WTC11 (cell line): ENCODE data around the gene ARL5B. TPM values are rescaled to one million over a fixed set of nuclear protein-coding genes. Genes with fewer than 3 reads are reported as not detected.

ENCODE experiments used
- ATAC-seq: fragments of 200-7000 bp; cut with Tn5 transposase; 2 replicates; pipeline ENCODE4 v1.10.0; 2021; ENCODE audit warnings: mild to moderate bottlenecking, moderate library complexity
- CTCF ChIA-PET: fragments of 300-600 bp; sonication (Branson Sonifier 250); formaldehyde crosslinking; loops from one replicate; lab custom pipeline; 2021; ENCODE audit warnings: antibody characterized with exemption; lab: Charles Lee
- POLR2A ChIA-PET: fragments of 350-600 bp; sonication (Branson Sonifier 250); formaldehyde crosslinking; loops from one replicate; lab custom pipeline; 2021; ENCODE audit warnings: antibody characterized with exemption; lab: Charles Lee
- DNase-seq: peaks from one replicate; pipeline ENCODE4 v3.0.0; 2021; ENCODE audit warnings: low spot score
- H3K27ac Mint-ChIP-seq: 2 replicates; pipeline ENCODE4 v1.8.0; 2021; ENCODE audit warnings: mixed read lengths
- H3K27me3 Mint-ChIP-seq: 2 replicates; pipeline ENCODE4 v1.8.0; 2021; ENCODE audit warnings: low read depth, mild to moderate bottlenecking, moderate library complexity, mixed read lengths
- H3K36me3 Mint-ChIP-seq: 2 replicates; pipeline ENCODE4 v1.8.0; 2021; ENCODE audit warnings: mixed read lengths
- H3K4me1 Mint-ChIP-seq: 2 replicates; pipeline ENCODE4 v1.8.0; 2022; ENCODE audit warnings: mixed read lengths
- H3K4me3 Mint-ChIP-seq: 2 replicates; pipeline ENCODE4 v1.8.0; 2021; ENCODE audit warnings: mild to moderate bottlenecking, moderate library complexity, mixed read lengths
- H3K9me3 Mint-ChIP-seq: 2 replicates; pipeline ENCODE4 v1.8.0; 2021; ENCODE audit warnings: mixed read lengths
- CBFB ChIP-seq: sonication (generic); formaldehyde crosslinking; IDR thresholded peaks from 2 replicates; pipeline ENCODE4 v1.8.1; 2022; ENCODE audit warnings: mild to moderate bottlenecking, low read depth, missing genetic modification reagents
- GRHL2 ChIP-seq: fragments of 250-450 bp; sonication (Bioruptor Pico); IDR thresholded peaks from 2 replicates; pipeline ENCODE4 v1.8.0; 2022; ENCODE audit warnings: mild to moderate bottlenecking, moderate library complexity; ENCODE audit not compliant: insufficient replicate concordance, severe bottlenecking
- GTF2I ChIP-seq: fragments of 250-450 bp; sonication (Bioruptor Pico); conservative IDR thresholded peaks from 2 replicates; pipeline ENCODE4 v1.4.0; 2021; ENCODE audit warnings: mild to moderate bottlenecking
- HMGA2 ChIP-seq: fragments of 250-450 bp; sonication (Bioruptor Pico); IDR thresholded peaks from 2 replicates; pipeline ENCODE4 v1.4.0; 2021; ENCODE audit warnings: mild to moderate bottlenecking, moderate library complexity
- KAT7 ChIP-seq: sonication (generic); formaldehyde crosslinking; IDR thresholded peaks from 2 replicates; pipeline ENCODE4 v1.8.1; 2023; ENCODE audit warnings: missing genetic modification reagents, mild to moderate bottlenecking, borderline replicate concordance
- MYBL2 ChIP-seq: sonication (generic); formaldehyde crosslinking; IDR thresholded peaks from 2 replicates; pipeline ENCODE4 v1.8.1; 2023; ENCODE audit warnings: mild to moderate bottlenecking, moderate library complexity, missing genetic modification reagents
- NFE2L1 ChIP-seq: sonication (generic); formaldehyde crosslinking; IDR thresholded peaks from 2 replicates; pipeline ENCODE4 v1.8.1; 2023; ENCODE audit warnings: missing genetic modification reagents
- NR3C1 ChIP-seq: sonication (generic); formaldehyde crosslinking; conservative IDR thresholded peaks from 2 replicates; pipeline ENCODE4 v1.8.1; 2023; ENCODE audit warnings: low read depth, mild to moderate bottlenecking, missing genetic modification reagents
- SP1 ChIP-seq: sonication (generic); formaldehyde crosslinking; conservative IDR thresholded peaks from 2 replicates; pipeline ENCODE4 v1.8.1; 2022; ENCODE audit warnings: missing genetic modification reagents
- TEAD4 ChIP-seq: sonication (generic); formaldehyde crosslinking; IDR thresholded peaks from 2 replicates; pipeline ENCODE4 v1.8.0; 2022; ENCODE audit warnings: mild to moderate bottlenecking, missing genetic modification reagents
- TP53 ChIP-seq: sonication (generic); formaldehyde crosslinking; IDR thresholded peaks from 2 replicates; pipeline ENCODE4 v1.8.1; 2023; ENCODE audit warnings: mild to moderate bottlenecking, missing genetic modification reagents
- ZNF219 ChIP-seq: sonication (generic); formaldehyde crosslinking; IDR thresholded peaks from 2 replicates; pipeline ENCODE4 v1.8.0; 2023; ENCODE audit warnings: missing genetic modification reagents, mild to moderate bottlenecking, borderline replicate concordance
- ZNF423 ChIP-seq: fragments of 250-450 bp; sonication (Bioruptor Pico); IDR thresholded peaks from 2 replicates; pipeline ENCODE4 v2.1.2; 2022; ENCODE audit warnings: mild to moderate bottlenecking, moderate library complexity
- ZNF532 ChIP-seq: fragments of 250-450 bp; sonication (Bioruptor Pico); IDR thresholded peaks from 2 replicates; pipeline ENCODE4 v1.9.0; 2021; ENCODE audit warnings: mild to moderate bottlenecking, borderline replicate concordance
- total RNA-seq: library from RNA; stranded (reverse); gene quantifications from 3 replicates; pipeline ENCODE4 v1.2.3, GENCODE V29; 2021
- TF ChIP-seq, protein P1 (sequence below): sonication (generic); formaldehyde crosslinking; IDR thresholded peaks from 2 replicates; pipeline ENCODE4 v1.8.0; 2023; ENCODE audit warnings: missing genetic modification reagents
- TF ChIP-seq, protein P2 (sequence below): sonication (generic); formaldehyde crosslinking; IDR thresholded peaks from 2 replicates; pipeline ENCODE4 v1.8.1; 2023; ENCODE audit warnings: mild to moderate bottlenecking, missing genetic modification reagents
- TF ChIP-seq, protein P3 (sequence below): sonication (generic); formaldehyde crosslinking; IDR thresholded peaks from 2 replicates; pipeline ENCODE4 v1.8.0; 2022; ENCODE audit warnings: missing genetic modification reagents
- TF ChIP-seq, protein P4 (sequence below): sonication (generic); formaldehyde crosslinking; IDR thresholded peaks from 2 replicates; pipeline ENCODE4 v1.8.0; 2023; ENCODE audit warnings: mild to moderate bottlenecking, missing genetic modification reagents

ARL5B gene
- total RNA-seq, 1 experiment from 2014 or later = 44.1 TPM

GRCh38 chr10:18684953-18685352 lies 25.7 kb downstream of the ARL5B start:
- Mint-ChIP-seq H3K36me3 (0 out of 2 replicates have a peak, but pooled peaks cover 3% of the 10 kb centered on the region), H3K4me3 (no peak overlapping the region), H3K27me3 (no peaks in the 10 kb centered on the region), H3K4me1 (peaks cover 12% of the 10 kb centered on the region)
- DNase-seq = no peak
- CTCF ChIA-PET = no interaction called here
- no peak for TF ChIP-seq TEAD4 (CRISPR knock-in tag)
- no peak for TF ChIP-seq NFE2L1
- no peak for TF ChIP-seq CBFB
- TF ChIP-seq GTF2I (CRISPR knock-in tag) = no peak
- TF ChIP-seq, protein P1, sequence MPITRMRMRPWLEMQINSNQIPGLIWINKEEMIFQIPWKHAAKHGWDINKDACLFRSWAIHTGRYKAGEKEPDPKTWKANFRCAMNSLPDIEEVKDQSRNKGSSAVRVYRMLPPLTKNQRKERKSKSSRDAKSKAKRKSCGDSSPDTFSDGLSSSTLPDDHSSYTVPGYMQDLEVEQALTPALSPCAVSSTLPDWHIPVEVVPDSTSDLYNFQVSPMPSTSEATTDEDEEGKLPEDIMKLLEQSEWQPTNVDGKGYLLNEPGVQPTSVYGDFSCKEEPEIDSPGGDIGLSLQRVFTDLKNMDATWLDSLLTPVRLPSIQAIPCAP (CRISPR knock-in tag) = no peak
- no peak for TF ChIP-seq ZNF423 (CRISPR knock-in tag)
- TF ChIP-seq KAT7 (CRISPR knock-in tag) = no peak
- no peak for TF ChIP-seq GRHL2 (CRISPR knock-in tag)
- TF ChIP-seq TP53 = no peak
- TF ChIP-seq HMGA2 (CRISPR knock-in tag) = no peak
- TF ChIP-seq ZNF532 = no peak
- TF ChIP-seq, protein P2, sequence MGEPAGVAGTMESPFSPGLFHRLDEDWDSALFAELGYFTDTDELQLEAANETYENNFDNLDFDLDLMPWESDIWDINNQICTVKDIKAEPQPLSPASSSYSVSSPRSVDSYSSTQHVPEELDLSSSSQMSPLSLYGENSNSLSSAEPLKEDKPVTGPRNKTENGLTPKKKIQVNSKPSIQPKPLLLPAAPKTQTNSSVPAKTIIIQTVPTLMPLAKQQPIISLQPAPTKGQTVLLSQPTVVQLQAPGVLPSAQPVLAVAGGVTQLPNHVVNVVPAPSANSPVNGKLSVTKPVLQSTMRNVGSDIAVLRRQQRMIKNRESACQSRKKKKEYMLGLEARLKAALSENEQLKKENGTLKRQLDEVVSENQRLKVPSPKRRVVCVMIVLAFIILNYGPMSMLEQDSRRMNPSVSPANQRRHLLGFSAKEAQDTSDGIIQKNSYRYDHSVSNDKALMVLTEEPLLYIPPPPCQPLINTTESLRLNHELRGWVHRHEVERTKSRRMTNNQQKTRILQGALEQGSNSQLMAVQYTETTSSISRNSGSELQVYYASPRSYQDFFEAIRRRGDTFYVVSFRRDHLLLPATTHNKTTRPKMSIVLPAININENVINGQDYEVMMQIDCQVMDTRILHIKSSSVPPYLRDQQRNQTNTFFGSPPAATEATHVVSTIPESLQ = no peak
- no peak for TF ChIP-seq NR3C1 (CRISPR knock-in tag)
- TF ChIP-seq, protein P3, sequence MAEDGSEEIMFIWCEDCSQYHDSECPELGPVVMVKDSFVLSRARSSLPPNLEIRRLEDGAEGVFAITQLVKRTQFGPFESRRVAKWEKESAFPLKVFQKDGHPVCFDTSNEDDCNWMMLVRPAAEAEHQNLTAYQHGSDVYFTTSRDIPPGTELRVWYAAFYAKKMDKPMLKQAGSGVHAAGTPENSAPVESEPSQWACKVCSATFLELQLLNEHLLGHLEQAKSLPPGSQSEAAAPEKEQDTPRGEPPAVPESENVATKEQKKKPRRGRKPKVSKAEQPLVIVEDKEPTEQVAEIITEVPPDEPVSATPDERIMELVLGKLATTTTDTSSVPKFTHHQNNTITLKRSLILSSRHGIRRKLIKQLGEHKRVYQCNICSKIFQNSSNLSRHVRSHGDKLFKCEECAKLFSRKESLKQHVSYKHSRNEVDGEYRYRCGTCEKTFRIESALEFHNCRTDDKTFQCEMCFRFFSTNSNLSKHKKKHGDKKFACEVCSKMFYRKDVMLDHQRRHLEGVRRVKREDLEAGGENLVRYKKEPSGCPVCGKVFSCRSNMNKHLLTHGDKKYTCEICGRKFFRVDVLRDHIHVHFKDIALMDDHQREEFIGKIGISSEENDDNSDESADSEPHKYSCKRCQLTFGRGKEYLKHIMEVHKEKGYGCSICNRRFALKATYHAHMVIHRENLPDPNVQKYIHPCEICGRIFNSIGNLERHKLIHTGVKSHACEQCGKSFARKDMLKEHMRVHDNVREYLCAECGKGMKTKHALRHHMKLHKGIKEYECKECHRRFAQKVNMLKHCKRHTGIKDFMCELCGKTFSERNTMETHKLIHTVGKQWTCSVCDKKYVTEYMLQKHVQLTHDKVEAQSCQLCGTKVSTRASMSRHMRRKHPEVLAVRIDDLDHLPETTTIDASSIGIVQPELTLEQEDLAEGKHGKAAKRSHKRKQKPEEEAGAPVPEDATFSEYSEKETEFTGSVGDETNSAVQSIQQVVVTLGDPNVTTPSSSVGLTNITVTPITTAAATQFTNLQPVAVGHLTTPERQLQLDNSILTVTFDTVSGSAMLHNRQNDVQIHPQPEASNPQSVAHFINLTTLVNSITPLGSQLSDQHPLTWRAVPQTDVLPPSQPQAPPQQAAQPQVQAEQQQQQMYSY = no peak
- no peak for TF ChIP-seq MYBL2 (CRISPR knock-in tag)
- TF ChIP-seq SP1 = no peak
- TF ChIP-seq ZNF219 (CRISPR knock-in tag) = no peak
- TF ChIP-seq, protein P4, sequence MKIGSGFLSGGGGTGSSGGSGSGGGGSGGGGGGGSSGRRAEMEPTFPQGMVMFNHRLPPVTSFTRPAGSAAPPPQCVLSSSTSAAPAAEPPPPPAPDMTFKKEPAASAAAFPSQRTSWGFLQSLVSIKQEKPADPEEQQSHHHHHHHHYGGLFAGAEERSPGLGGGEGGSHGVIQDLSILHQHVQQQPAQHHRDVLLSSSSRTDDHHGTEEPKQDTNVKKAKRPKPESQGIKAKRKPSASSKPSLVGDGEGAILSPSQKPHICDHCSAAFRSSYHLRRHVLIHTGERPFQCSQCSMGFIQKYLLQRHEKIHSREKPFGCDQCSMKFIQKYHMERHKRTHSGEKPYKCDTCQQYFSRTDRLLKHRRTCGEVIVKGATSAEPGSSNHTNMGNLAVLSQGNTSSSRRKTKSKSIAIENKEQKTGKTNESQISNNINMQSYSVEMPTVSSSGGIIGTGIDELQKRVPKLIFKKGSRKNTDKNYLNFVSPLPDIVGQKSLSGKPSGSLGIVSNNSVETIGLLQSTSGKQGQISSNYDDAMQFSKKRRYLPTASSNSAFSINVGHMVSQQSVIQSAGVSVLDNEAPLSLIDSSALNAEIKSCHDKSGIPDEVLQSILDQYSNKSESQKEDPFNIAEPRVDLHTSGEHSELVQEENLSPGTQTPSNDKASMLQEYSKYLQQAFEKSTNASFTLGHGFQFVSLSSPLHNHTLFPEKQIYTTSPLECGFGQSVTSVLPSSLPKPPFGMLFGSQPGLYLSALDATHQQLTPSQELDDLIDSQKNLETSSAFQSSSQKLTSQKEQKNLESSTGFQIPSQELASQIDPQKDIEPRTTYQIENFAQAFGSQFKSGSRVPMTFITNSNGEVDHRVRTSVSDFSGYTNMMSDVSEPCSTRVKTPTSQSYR (CRISPR knock-in tag) = no peak
- TF ChIP-seq, all 79 proteins: peak for 0
- H3K27ac Mint-ChIP-seq = no peak overlapping the region
- POLR2A ChIA-PET = no interaction called here
- H3K9me3 Mint-ChIP-seq = no peaks in the 10 kb centered on the region
- ATAC-seq = no peak
